Ectodermal cell (in vitro differentiated cells): ENCODE results near the gene SOD3.

Experiments
- H3K27ac ChIP-seq: 2 replicates; pipeline ENCODE4 v1.7.0; 2013; ENCODE audit warnings: mild to moderate bottlenecking, low read depth, low read length; ENCODE audit not compliant: insufficient read depth, poor library complexity, severe bottlenecking
- H3K27me3 ChIP-seq: 2 replicates; pipeline ENCODE4 v1.7.0; 2013; ENCODE audit warnings: mild to moderate bottlenecking, low read length; ENCODE audit not compliant: insufficient read depth, control insufficient read depth, poor library complexity, severe bottlenecking
- H3K36me3 ChIP-seq: one replicate; pipeline ENCODE4 v1.7.0; 2013; ENCODE audit warnings: low read length; ENCODE audit not compliant: control insufficient read depth, insufficient read depth
- H3K4me1 ChIP-seq: one replicate; pipeline ENCODE4 v1.7.0; 2013; ENCODE audit warnings: low read length; ENCODE audit not compliant: control insufficient read depth, insufficient read depth
- H3K4me3 ChIP-seq: 2 replicates; pipeline ENCODE4 v1.7.0; 2013; ENCODE audit warnings: low read depth, low read length, control low read depth; ENCODE audit not compliant: insufficient read depth
- H3K9me3 ChIP-seq: 2 replicates; pipeline ENCODE4 v1.7.0; 2013; ENCODE audit warnings: mild to moderate bottlenecking, low read length, moderate library complexity; ENCODE audit not compliant: control insufficient read depth
- WGBS, 2 experiments: methylation state at CpG; one replicate each; pipeline ENCODE4 v1.1.7; 2013; ENCODE audit warnings: missing lambda C conversion rate in 2 of 2; 5-methylcytosine and 5-hydroxymethylcytosine counted together

Gene SOD3

DNA sequence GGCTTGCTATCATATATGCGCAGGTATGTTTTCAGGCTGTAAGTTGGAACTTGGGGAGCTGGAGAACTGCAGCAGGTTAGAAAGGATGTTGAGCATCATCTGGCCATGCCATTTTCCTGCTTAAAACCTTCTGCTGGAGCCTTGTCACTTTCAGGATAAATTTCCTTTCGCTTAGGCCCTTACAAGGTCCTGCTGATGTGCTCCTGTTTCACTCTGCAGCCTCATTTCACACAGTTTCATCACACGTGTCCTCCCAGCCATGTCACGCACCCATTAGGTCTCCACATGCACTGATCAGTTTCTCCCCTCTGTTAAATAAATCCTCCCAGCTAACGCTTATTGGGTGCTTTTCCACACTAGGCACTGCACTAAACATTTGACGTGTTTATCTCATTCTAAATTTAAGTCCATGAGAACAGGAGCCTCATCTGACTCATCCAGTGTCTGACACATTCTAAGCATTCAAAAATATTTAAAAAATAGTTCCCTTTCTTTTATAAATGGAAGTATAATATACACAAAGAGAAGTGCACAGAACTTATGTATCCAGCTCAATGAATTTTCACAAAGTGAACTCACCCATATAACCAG is 14.5 kb downstream of the SOD3 start:
- no peaks in the 10 kb centered on the region for H3K27me3 ChIP-seq
- H3K4me1 ChIP-seq, result no peaks in the 10 kb centered on the region
- 91 to 94% methylated on average over 6 of the region's 6 CpGs for WGBS, 2 experiments
- H3K9me3 ChIP-seq, result no peaks in the 10 kb centered on the region
- no peaks in the 10 kb centered on the region for H3K36me3 ChIP-seq
- no peak overlapping the region for H3K27ac ChIP-seq
- no peak overlapping the region for H3K4me3 ChIP-seq

DNA sequence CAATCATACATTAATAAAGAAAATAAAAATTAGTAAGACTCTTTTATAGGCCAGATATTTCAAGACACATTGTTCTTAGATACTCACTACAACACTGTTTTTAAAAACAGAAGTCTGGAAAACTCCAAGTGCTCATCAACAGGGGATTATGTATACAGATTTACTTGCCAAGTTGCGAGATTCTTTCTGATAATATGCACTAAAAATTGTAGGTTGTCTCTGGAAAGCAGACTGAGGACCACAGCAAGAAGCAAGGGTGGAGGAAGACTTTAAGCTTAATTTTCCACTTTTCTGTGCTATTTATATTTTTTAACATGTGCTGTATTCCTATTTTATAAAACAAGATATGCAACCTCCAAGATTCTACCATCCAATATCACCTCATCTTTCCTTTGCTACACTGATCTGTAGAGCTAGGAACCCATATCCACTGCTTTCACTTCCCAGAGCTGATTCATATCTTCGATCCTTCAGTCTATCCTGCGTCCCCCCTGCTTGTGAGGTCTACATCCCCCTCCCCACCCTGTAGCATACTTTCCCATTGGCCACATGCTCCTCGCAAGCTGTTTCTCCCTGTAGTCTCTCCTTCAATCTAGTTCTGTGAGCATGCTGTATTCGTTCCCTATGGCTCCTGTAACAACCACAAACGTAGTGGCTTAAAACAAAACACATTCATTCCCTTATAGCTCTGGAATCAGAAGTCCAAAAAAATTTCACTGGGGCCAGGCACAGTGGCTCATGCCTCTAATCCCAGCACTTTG is 15.7 kb downstream of the SOD3 start:
- Histone ChIP-seq H3K27me3 (no peaks in the 10 kb centered on the region), H3K4me3 (no peak overlapping the region), H3K4me1 (no peaks in the 10 kb centered on the region), H3K9me3 (no peaks in the 10 kb centered on the region), H3K36me3 (no peaks in the 10 kb centered on the region), H3K27ac (no peak overlapping the region)
- 88 to 91% methylated on average over 6 of the region's 6 CpGs for WGBS, 2 experiments

GRCh38 chr4:24813732-24814131 is 18.4 kb downstream of the SOD3 start:
- no peak overlapping the region for H3K4me3 ChIP-seq
- 86 to 96% methylated on average over 2 of the region's 2 CpGs for WGBS, 2 experiments
- no peak overlapping the region for H3K27ac ChIP-seq
- H3K4me1 ChIP-seq, result no peaks in the 10 kb centered on the region
- H3K36me3 ChIP-seq, result no peaks in the 10 kb centered on the region
- no peaks in the 10 kb centered on the region for H3K9me3 ChIP-seq
- no peaks in the 10 kb centered on the region for H3K27me3 ChIP-seq

GRCh38 chr4:24816797-24817196 is 21.4 kb downstream of the SOD3 start:
- Histone ChIP-seq H3K36me3 (no peaks in the 10 kb centered on the region), H3K9me3 (no peaks in the 10 kb centered on the region), H3K27ac (no peak overlapping the region), H3K4me3 (no peak overlapping the region), H3K4me1 (no peaks in the 10 kb centered on the region), H3K27me3 (no peaks in the 10 kb centered on the region)
- 90 to 91% methylated on average over 18 of the region's 18 CpGs for WGBS, 2 experiments

GRCh38 chr4:24820541-24820940 is 25.2 kb downstream of the SOD3 start:
- no peak overlapping the region for H3K4me3 ChIP-seq
- no peaks in the 10 kb centered on the region for H3K4me1 ChIP-seq
- H3K27me3 ChIP-seq, result no peaks in the 10 kb centered on the region

GRCh38 chr4:24824720-24825119 is 29.3 kb downstream of the SOD3 start:
- Histone ChIP-seq H3K27ac (no peak overlapping the region), H3K36me3 (no peaks in the 10 kb centered on the region), H3K4me3 (no peak overlapping the region), H3K4me1 (no peaks in the 10 kb centered on the region), H3K9me3 (no peaks in the 10 kb centered on the region), H3K27me3 (no peaks in the 10 kb centered on the region)
- 87 to 90% methylated on average over 7 of the region's 7 CpGs for WGBS, 2 experiments

More at GRCh38 chr4:24820541-24820940, 25.2 kb downstream of the SOD3 start:
- Histone ChIP-seq H3K9me3 (no peaks in the 10 kb centered on the region), H3K27ac (no peak overlapping the region), H3K36me3 (no peaks in the 10 kb centered on the region)

- no peaks in the 10 kb centered on the region for H3K36me3 ChIP-seq
- no peaks in the 10 kb centered on the region for H3K27me3 ChIP-seq
- no peaks in the 10 kb centered on the region for H3K9me3 ChIP-seq
- no peaks in the 10 kb centered on the region for H3K4me1 ChIP-seq
- 92 to 99% methylated on average over 3 of the region's 3 CpGs for WGBS, 2 experiments
- H3K27ac ChIP-seq, result no peak overlapping the region
- H3K4me3 ChIP-seq, result no peak overlapping the region
Observed at GRCh38 chr4:24831637-24832036, 36.3 kb downstream of the SOD3 start.

- no peaks in the 10 kb centered on the region for H3K36me3 ChIP-seq
- H3K9me3 ChIP-seq, result no peaks in the 10 kb centered on the region
- no peaks in the 10 kb centered on the region for H3K27me3 ChIP-seq
- 93 to 98% methylated on average over 4 of the region's 4 CpGs for WGBS, 2 experiments
- no peaks in the 10 kb centered on the region for H3K4me1 ChIP-seq
- H3K27ac ChIP-seq, result no peak overlapping the region
- H3K4me3 ChIP-seq, result no peak overlapping the region
Observed at GRCh38 chr4:24835696-24836095, 40.3 kb downstream of the SOD3 start.

- Histone ChIP-seq H3K4me1 (no peaks in the 10 kb centered on the region), H3K27me3 (no peaks in the 10 kb centered on the region), H3K36me3 (no peaks in the 10 kb centered on the region), H3K27ac (no peak overlapping the region), H3K9me3 (no peaks in the 10 kb centered on the region), H3K4me3 (no peak overlapping the region)
- WGBS, 2 experiments, result 91 to 92% methylated on average over 5 to 6 of the region's 6 CpGs
Observed at GRCh38 chr4:24836661-24837242, 41.4 kb downstream of the SOD3 start.

DNA sequence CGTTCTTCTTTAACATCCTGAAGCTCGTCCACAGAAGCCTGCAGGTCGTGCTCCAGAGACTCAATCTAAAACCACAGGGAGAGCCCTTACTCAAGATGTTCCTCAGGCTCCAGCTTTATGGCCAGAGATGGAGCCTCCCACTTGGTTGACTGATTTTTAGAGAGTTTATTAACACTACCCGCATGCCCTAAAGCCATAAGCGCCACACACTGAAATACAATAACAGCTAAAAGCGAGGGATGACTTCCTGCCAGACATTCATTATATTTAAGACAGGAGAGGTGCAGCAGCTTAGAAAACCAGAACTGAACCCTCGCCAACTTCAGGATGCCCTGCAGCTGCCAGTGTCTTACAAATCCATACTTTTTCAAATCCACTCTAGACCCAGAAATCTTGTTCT is 42.0 kb downstream of the SOD3 start:
- Histone ChIP-seq H3K9me3 (no peaks in the 10 kb centered on the region), H3K27me3 (no peaks in the 10 kb centered on the region), H3K36me3 (no peaks in the 10 kb centered on the region), H3K4me1 (no peaks in the 10 kb centered on the region), H3K27ac (no peak overlapping the region), H3K4me3 (no peak overlapping the region)
- WGBS, 2 experiments, result 91 to 95% methylated on average over 7 of the region's 7 CpGs
